Measurements from ENCODE around the gene MYO19.
"Not testable (repeated sequence)": the region's sequence is repeated elsewhere in the genome, so short reads cannot be mapped to it uniquely, and the experiment has no call there.

MYO19 gene

DNA sequence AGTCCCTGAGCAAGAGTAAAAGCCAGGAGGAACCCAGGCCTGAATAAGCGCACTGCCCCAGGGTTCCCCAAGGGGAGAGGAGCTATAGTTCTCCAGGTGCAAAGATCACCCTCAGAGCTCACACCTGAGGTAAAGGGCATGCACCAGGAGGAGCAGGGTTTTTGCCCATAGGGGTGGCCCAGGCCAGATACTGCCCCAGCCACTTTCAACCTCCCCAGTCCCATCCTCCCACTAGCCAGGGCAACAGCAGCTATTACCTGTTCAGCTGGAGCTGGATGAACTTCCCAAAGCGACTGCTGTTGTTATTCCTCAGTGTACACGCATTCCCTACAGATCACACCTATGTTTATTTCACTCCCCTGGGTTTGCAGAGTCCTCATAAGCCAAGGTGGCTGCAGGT, 19.8 kb downstream of the MYO19 start:
- no peak overlapping the region for H3K9ac ChIP-seq (ENCODE audit: low read length)
- no peak overlapping the region for H3K23ac ChIP-seq (ENCODE audit: low read length)
- no peak overlapping the region for H2BK15ac ChIP-seq (replicated peaks; ENCODE audit: low read depth)
- H2BK120ac ChIP-seq (ENCODE audit: low read depth, low read length), result no peak overlapping the region
- no peaks in the 10 kb centered on the region for H3K27me3 ChIP-seq (ENCODE audit: insufficient read depth, low read length, poor library complexity)
- no peak overlapping the region for H3K4me2 ChIP-seq (ENCODE audit: low read length)
- no peak overlapping the region for H3K56ac ChIP-seq (ENCODE audit: low read length)
- no peak overlapping the region for H3K18ac ChIP-seq (ENCODE audit: low read length)
- H2BK5ac ChIP-seq (ENCODE audit: low read length), result no peak overlapping the region
- H3K4me1 ChIP-seq (ENCODE audit: control insufficient read depth, low read depth, low read length), result no peaks in the 10 kb centered on the region
- no CpG with 5 or more reads among the region's 3 CpGs for WGBS (ENCODE audit: extremely low coverage, insufficient coverage, low lambda C conversion rate)
- H3K36me3 ChIP-seq (ENCODE audit: control insufficient read depth, insufficient read depth, low read length), result peaks cover 7% of the 10 kb centered on the region
- H3K79me1 ChIP-seq (ENCODE audit: low read length), result no peaks in the 10 kb centered on the region
- H4K8ac ChIP-seq (ENCODE audit: low read depth, low read length), result no peak overlapping the region
- no peak overlapping the region for H2AK5ac ChIP-seq (ENCODE audit: low read length)
- H4K5ac ChIP-seq (ENCODE audit: low read length), result no peak overlapping the region
- no peak overlapping the region for H3K4ac ChIP-seq (ENCODE audit: low read depth, low read length)
- no peaks in the 10 kb centered on the region for H3K79me2 ChIP-seq (ENCODE audit: control insufficient read depth, insufficient read depth, low read length)
- H3K4me3 ChIP-seq (ENCODE audit: low read length), result no peak overlapping the region
- DNase-seq, result no peak
- no peak overlapping the region for H3K27ac ChIP-seq (ENCODE audit: low read depth, low read length)

DNA sequence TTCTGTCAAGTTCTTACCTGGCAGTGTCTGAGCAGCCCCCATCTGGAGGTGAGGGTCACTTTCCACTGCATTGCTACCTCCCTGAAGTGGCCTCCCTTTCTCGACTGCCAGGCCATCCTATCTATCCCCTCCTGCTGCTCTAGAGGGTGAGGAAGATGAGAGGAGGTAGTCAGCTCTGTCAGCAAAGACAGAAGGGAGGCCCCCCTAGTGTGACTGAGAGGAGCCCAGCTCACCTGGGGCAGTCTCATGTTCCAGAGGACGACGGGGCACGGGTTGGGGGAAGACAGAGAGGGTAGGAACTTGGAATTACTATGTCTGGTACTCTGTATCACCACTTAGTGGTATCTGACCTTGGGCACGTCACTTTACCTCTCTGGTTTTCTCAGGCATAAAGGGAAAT, 22.0 kb downstream of the MYO19 start:
- peaks cover 11% of the 10 kb centered on the region for H3K36me3 ChIP-seq (ENCODE audit: control insufficient read depth, insufficient read depth, low read length)

DNA sequence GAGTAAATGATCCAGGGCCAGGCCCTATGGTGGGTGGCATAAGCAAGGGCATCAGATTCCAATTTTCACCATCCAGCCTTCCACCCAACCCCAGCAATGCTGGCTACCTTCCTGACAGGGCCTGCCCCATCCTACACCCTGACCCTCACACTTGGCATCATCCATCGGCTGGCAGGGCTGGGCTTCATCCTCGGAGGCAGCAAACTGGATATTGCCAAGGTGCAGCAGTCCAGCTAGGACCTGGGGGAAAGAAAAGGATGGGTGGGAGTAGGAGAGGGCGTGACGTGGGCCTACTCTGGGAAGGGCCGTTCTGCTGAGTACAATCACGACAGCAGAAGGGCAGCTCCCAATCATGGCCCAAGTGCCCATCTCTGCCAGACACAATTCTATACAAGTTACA, 23.5 kb downstream of the MYO19 start:
- Histone ChIP-seq H3K4me3 (ENCODE audit: low read length) (no peak overlapping the region), H3K23ac (ENCODE audit: low read length) (no peak overlapping the region), H2BK15ac (replicated peaks; ENCODE audit: low read depth) (no peak overlapping the region), H3K27ac (ENCODE audit: low read depth, low read length) (no peak overlapping the region), H3K36me3 (ENCODE audit: control insufficient read depth, insufficient read depth, low read length) (peaks cover 19% of the 10 kb centered on the region), H3K4me2 (ENCODE audit: low read length) (no peak overlapping the region), H3K79me1 (ENCODE audit: low read length) (no peaks in the 10 kb centered on the region), H4K5ac (ENCODE audit: low read length) (no peak overlapping the region), H2AK5ac (ENCODE audit: low read length) (no peak overlapping the region), H3K18ac (ENCODE audit: low read length) (no peak overlapping the region), H3K79me2 (ENCODE audit: control insufficient read depth, insufficient read depth, low read length) (no peaks in the 10 kb centered on the region), H2BK120ac (ENCODE audit: low read depth, low read length) (no peak overlapping the region), H3K4me1 (ENCODE audit: control insufficient read depth, low read depth, low read length) (no peaks in the 10 kb centered on the region), H3K9ac (ENCODE audit: low read length) (no peak overlapping the region), H3K56ac (ENCODE audit: low read length) (no peak overlapping the region), H3K4ac (ENCODE audit: low read depth, low read length) (no peak overlapping the region), H3K27me3 (ENCODE audit: insufficient read depth, low read length, poor library complexity) (no peaks in the 10 kb centered on the region), H4K8ac (ENCODE audit: low read depth, low read length) (no peak overlapping the region), H2BK5ac (ENCODE audit: low read length) (no peak overlapping the region)
- no peak for DNase-seq
- WGBS (ENCODE audit: extremely low coverage, insufficient coverage, low lambda C conversion rate), result no CpG with 5 or more reads among the region's 6 CpGs

More for the DNA sequence above, 22.0 kb downstream of the MYO19 start:
- Histone ChIP-seq H3K18ac (ENCODE audit: low read length) (no peak overlapping the region), H4K5ac (ENCODE audit: low read length) (no peak overlapping the region), H3K4me3 (ENCODE audit: low read length) (no peak overlapping the region), H2AK5ac (ENCODE audit: low read length) (no peak overlapping the region), H3K79me1 (ENCODE audit: low read length) (no peaks in the 10 kb centered on the region), H3K23ac (ENCODE audit: low read length) (no peak overlapping the region), H2BK120ac (ENCODE audit: low read depth, low read length) (no peak overlapping the region), H3K4me1 (ENCODE audit: control insufficient read depth, low read depth, low read length) (no peaks in the 10 kb centered on the region), H3K27me3 (ENCODE audit: insufficient read depth, low read length, poor library complexity) (no peaks in the 10 kb centered on the region), H4K8ac (ENCODE audit: low read depth, low read length) (no peak overlapping the region), H3K27ac (ENCODE audit: low read depth, low read length) (no peak overlapping the region), H2BK15ac (replicated peaks; ENCODE audit: low read depth) (no peak overlapping the region), H3K56ac (ENCODE audit: low read length) (no peak overlapping the region), H3K79me2 (ENCODE audit: control insufficient read depth, insufficient read depth, low read length) (no peaks in the 10 kb centered on the region), H2BK5ac (ENCODE audit: low read length) (no peak overlapping the region), H3K4ac (ENCODE audit: low read depth, low read length) (no peak overlapping the region), H3K9ac (ENCODE audit: low read length) (no peak overlapping the region), H3K4me2 (ENCODE audit: low read length) (no peak overlapping the region)
- WGBS (ENCODE audit: extremely low coverage, insufficient coverage, low lambda C conversion rate), result no CpG with 5 or more reads among the region's 5 CpGs
- no peak for DNase-seq

DNA sequence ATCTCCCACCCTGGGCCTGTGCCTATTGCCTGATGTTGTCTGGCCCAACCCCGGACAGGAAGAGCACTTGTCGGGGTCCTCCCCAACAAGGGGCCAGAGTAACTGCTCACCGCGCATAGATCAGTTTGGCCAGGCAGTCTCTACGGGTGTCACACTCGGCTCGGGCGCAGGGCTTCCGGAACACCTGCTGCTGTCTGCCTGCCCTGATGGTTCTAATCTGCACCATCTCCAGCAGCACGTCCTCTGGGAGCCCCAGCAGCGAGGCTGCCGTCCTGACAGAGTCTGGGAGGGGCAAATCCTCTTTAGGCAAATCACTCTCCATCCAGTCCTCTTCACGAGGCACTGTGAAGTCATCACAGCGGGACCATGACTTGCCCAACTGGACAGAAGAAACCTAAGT, 24.0 kb downstream of the MYO19 start:
- DNase-seq, result no peak
- Histone ChIP-seq H3K56ac (ENCODE audit: low read length) (no peak overlapping the region), H3K27me3 (ENCODE audit: insufficient read depth, low read length, poor library complexity) (no peaks in the 10 kb centered on the region), H3K23ac (ENCODE audit: low read length) (no peak overlapping the region), H4K5ac (ENCODE audit: low read length) (no peak overlapping the region), H2BK120ac (ENCODE audit: low read depth, low read length) (no peak overlapping the region), H3K4me1 (ENCODE audit: control insufficient read depth, low read depth, low read length) (no peaks in the 10 kb centered on the region), H3K4me3 (ENCODE audit: low read length) (no peak overlapping the region), H3K4ac (ENCODE audit: low read depth, low read length) (no peak overlapping the region), H2BK5ac (ENCODE audit: low read length) (no peak overlapping the region), H3K79me2 (ENCODE audit: control insufficient read depth, insufficient read depth, low read length) (no peaks in the 10 kb centered on the region), H2BK15ac (replicated peaks; ENCODE audit: low read depth) (no peak overlapping the region), H3K36me3 (ENCODE audit: control insufficient read depth, insufficient read depth, low read length) (peaks cover 23% of the 10 kb centered on the region), H3K4me2 (ENCODE audit: low read length) (no peak overlapping the region), H3K27ac (ENCODE audit: low read depth, low read length) (no peak overlapping the region), H3K18ac (ENCODE audit: low read length) (no peak overlapping the region), H3K79me1 (ENCODE audit: low read length) (no peaks in the 10 kb centered on the region), H2AK5ac (ENCODE audit: low read length) (no peak overlapping the region), H3K9ac (ENCODE audit: low read length) (no peak overlapping the region), H4K8ac (ENCODE audit: low read depth, low read length) (no peak overlapping the region)
- WGBS (ENCODE audit: extremely low coverage, insufficient coverage, low lambda C conversion rate), result no CpG with 5 or more reads among the region's 14 CpGs

DNA sequence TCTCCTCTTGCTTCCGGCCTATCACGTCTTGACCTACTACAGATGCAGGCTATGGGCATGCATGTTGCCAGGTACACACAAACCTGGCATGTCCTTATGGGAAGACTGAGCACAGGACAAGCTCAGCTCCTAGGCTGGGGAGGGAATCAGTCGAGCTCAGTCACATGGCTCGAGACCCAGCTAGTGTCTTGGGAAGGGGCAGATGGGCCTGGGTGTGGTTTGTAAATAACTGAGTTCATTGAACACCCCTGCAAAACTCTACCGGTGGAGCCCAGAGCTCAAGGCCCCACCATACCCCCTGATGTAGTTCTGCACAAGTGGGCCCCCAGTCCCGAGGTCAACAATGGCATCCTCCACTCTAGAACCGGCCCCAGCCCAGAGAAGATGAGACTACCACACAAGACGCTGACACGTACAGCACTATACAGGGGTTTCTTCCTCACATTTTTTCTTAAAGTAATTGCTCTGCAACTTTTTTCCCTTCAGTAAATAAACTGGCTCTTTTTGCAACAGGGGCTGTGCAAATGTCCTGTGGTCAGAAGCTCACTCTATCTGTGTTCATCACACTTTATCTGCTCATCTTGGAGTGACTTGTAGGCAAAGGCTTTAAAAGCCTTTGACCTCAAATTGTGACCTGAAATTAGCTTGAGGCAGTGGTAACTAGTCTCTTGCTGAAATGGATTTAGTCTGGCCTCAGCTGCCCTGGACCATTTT, 25.2 kb downstream of the MYO19 start:
- Histone ChIP-seq H4K5ac (ENCODE audit: low read length) (no peak overlapping the region), H2BK5ac (ENCODE audit: low read length) (no peak overlapping the region), H3K4ac (ENCODE audit: low read depth, low read length) (no peak overlapping the region), H3K79me1 (ENCODE audit: low read length) (no peaks in the 10 kb centered on the region), H3K27ac (ENCODE audit: low read depth, low read length) (no peak overlapping the region), H4K8ac (ENCODE audit: low read depth, low read length) (no peak overlapping the region), H3K4me2 (ENCODE audit: low read length) (no peak overlapping the region), H2BK120ac (ENCODE audit: low read depth, low read length) (no peak overlapping the region), H3K4me3 (ENCODE audit: low read length) (no peak overlapping the region), H3K4me1 (ENCODE audit: control insufficient read depth, low read depth, low read length) (no peaks in the 10 kb centered on the region), H2BK15ac (replicated peaks; ENCODE audit: low read depth) (no peak overlapping the region), H2AK5ac (ENCODE audit: low read length) (no peak overlapping the region), H3K79me2 (ENCODE audit: control insufficient read depth, insufficient read depth, low read length) (no peaks in the 10 kb centered on the region), H3K56ac (ENCODE audit: low read length) (no peak overlapping the region), H3K23ac (ENCODE audit: low read length) (no peak overlapping the region), H3K9ac (ENCODE audit: low read length) (no peak overlapping the region), H3K27me3 (ENCODE audit: insufficient read depth, low read length, poor library complexity) (no peaks in the 10 kb centered on the region), H3K36me3 (ENCODE audit: control insufficient read depth, insufficient read depth, low read length) (peaks cover 27% of the 10 kb centered on the region), H3K18ac (ENCODE audit: low read length) (no peak overlapping the region)
- no CpG with 5 or more reads among the region's 9 CpGs for WGBS (ENCODE audit: extremely low coverage, insufficient coverage, low lambda C conversion rate)
- no peak for DNase-seq

DNA sequence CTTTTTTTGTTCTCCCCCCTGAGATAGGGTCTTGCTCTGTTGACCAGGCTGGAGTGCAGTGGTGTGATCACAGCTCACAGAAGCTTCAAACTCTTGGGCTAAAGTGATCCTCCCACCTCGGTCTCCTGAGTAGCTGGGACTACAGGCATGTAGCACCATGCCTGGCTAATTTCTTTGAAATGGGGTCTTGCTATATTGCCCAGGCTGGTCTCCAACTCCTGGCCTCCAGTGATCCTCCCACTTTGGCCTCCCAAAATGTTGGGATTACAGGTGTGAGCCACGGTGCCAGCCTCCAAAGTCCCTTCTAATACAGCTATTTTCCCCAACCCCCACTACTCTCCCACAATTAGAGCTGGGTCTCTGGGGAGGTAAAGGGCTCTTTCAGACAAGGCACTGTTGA, 26.2 kb downstream of the MYO19 start:
- not testable (repeated sequence) for H3K4me2 ChIP-seq (ENCODE audit: low read length); H3K23ac ChIP-seq (ENCODE audit: low read length); DNase-seq; H3K27ac ChIP-seq (ENCODE audit: low read depth, low read length); H3K4me3 ChIP-seq (ENCODE audit: low read length); H3K4ac ChIP-seq (ENCODE audit: low read depth, low read length); H4K8ac ChIP-seq (ENCODE audit: low read depth, low read length); H2BK15ac ChIP-seq (replicated peaks; ENCODE audit: low read depth); H2AK5ac ChIP-seq (ENCODE audit: low read length); H4K5ac ChIP-seq (ENCODE audit: low read length); H3K79me2 ChIP-seq (ENCODE audit: control insufficient read depth, insufficient read depth, low read length); H2BK120ac ChIP-seq (ENCODE audit: low read depth, low read length); H3K9ac ChIP-seq (ENCODE audit: low read length); H3K27me3 ChIP-seq (ENCODE audit: insufficient read depth, low read length, poor library complexity); H2BK5ac ChIP-seq (ENCODE audit: low read length); H3K4me1 ChIP-seq (ENCODE audit: control insufficient read depth, low read depth, low read length); H3K56ac ChIP-seq (ENCODE audit: low read length); H3K79me1 ChIP-seq (ENCODE audit: low read length); H3K18ac ChIP-seq (ENCODE audit: low read length)
- WGBS (ENCODE audit: extremely low coverage, insufficient coverage, low lambda C conversion rate), result no CpG with 5 or more reads among the region's 2 CpGs
- peaks cover 35% of the 10 kb centered on the region for H3K36me3 ChIP-seq (ENCODE audit: control insufficient read depth, insufficient read depth, low read length)

Measured in mesendoderm (in vitro differentiated cells).